ENCODE results near the gene NGFR. TPM values are rescaled to one million over a fixed set of nuclear protein-coding genes. Genes with fewer than 3 reads are reported as not detected.
A peak's percentile ranks its signal among the peaks of the same experiment; 100 is the strongest.
"Not testable (repeated sequence)": the region's sequence is repeated elsewhere in the genome, so short reads cannot be mapped to it uniquely, and the experiment has no call there.

The NGFR gene
- polyA plus RNA-seq, 12 donors = 26.1 to 64.3 (median 44.2) TPM; not detected in 1

GRCh38 chr17:49545007-49545660, 50.0 kb downstream of the NGFR start:
- no peak for DNase-seq

- no peak for DNase-seq
Measured at GRCh38 chr17:49545806-49546545, 50.9 kb downstream of the NGFR start.

- DNase-seq = no peak
Measured at GRCh38 chr17:49546546-49547535, 51.7 kb downstream of the NGFR start.

GRCh38 chr17:49547566-49547965, 52.5 kb downstream of the NGFR start:
- DNase-seq = no peak

GRCh38 chr17:49548051-49548505, 53.0 kb downstream of the NGFR start:
- DNase-seq = no peak

GRCh38 chr17:49548506-49549310, 53.6 kb downstream of the NGFR start:
- DNase-seq = no peak

- no peak for DNase-seq
Measured at GRCh38 chr17:49549311-49549605, 54.2 kb downstream of the NGFR start.

GRCh38 chr17:49549691-49550678, 54.9 kb downstream of the NGFR start:
- DNase-seq = no peak

GRCh38 chr17:49550764-49551163, 55.7 kb downstream of the NGFR start:
- not testable (repeated sequence) for DNase-seq

- no peak for DNase-seq
Measured at GRCh38 chr17:49551221-49552069, 56.4 kb downstream of the NGFR start.

GRCh38 chr17:49552070-49552751, 57.1 kb downstream of the NGFR start:
- DNase-seq = no peak

GRCh38 chr17:49553676-49554335, 58.7 kb downstream of the NGFR start:
- no peak for DNase-seq

GRCh38 chr17:49554694-49555494, 59.8 kb downstream of the NGFR start:
- no peak for DNase-seq

- no peak for DNase-seq
Measured at GRCh38 chr17:49555495-49556222, 60.6 kb downstream of the NGFR start.

- peak; percentile 81 for DNase-seq
Measured at GRCh38 chr17:49556223-49556943, 61.3 kb downstream of the NGFR start.

Measured in muscle of arm (tissue), 12 donors.